ENCODE measurements around the gene L3MBTL4.

- TF ChIP-seq CTCF (IDR thresholded peaks at IDR 0.05) (no peak), POLR2A (IDR thresholded peaks at IDR 0.05) (no peak)
Observed at GRCh38 chr18:5948781-5949180, 465.9 kb downstream of the L3MBTL4 start.
